HepG2 (cell line): Measurements from ENCODE around the gene CD81. TPM values are rescaled to one million over a fixed set of nuclear protein-coding genes. Genes with fewer than 3 reads are reported as not detected.
A peak's percentile ranks its signal among the peaks of the same experiment; 100 is the strongest.

ENCODE experiments used
- ATAC-seq: fragments of 200-7000 bp; cut with Tn5 transposase; 3 replicates; pipeline ENCODE4 v1.9.1; 2020; ENCODE audit warnings: mild to moderate bottlenecking, moderate library complexity
- BruUV-seq: library from RNA; stranded (reverse); fragments of 400-500 nt; replicated peaks from 2 replicates; lab custom pipeline; 2021; lab: Mats Ljungman, UMichigan
- CTCF ChIA-PET: fragments of 300-600 bp; formaldehyde crosslinking; extraction: SDS; loops from one replicate; lab custom pipeline; 2021; ENCODE audit warnings: low total read pairs, inconsistent platforms, low intra/inter-chr PET ratio; lab: Yijun Ruan, JAX
- POLR2A ChIA-PET: fragments of 350-600 bp; sonication (Branson Sonifier 250); formaldehyde crosslinking; loops from one replicate; lab custom pipeline; 2020; ENCODE audit warnings: antibody characterized with exemption, inconsistent platforms; lab: Yijun Ruan, JAX
- DNase-seq: peaks from one replicate; pipeline ENCODE4 v3.0.0-alpha.2; 2015; ENCODE audit warnings: low spot score
- FAIRE-seq: peaks from 3 replicates; lab custom pipeline; 2011; peaks lifted over from hg19 to GRCh38; lab: Jason Lieb, UNC
- H2AFZ ChIP-seq: one replicate; pipeline ENCODE4 v1.6.1; 2011; ENCODE audit warnings: low read length, inconsistent platforms
- H3K27ac ChIP-seq: fragments of 300-600 bp; 3 replicates; pipeline ENCODE4 v1.8.0; 2011; ENCODE audit warnings: mixed run types, mild to moderate bottlenecking, mixed read lengths, low read length, inconsistent platforms; ENCODE audit not compliant: insufficient read depth; ENCODE audit errors: extremely low read length
- H3K27me3 ChIP-seq, 2 experiments: fragments of 200-600 bp in 1 of 2; 2 replicates in 1 of 2; 3 replicates in 1 of 2; pipeline versions ENCODE4 v1.6.0 to v1.8.0; 2011; ENCODE audit warnings: low read length in 2 of 2, mild to moderate bottlenecking in 2 of 2, moderate library complexity in 2 of 2, inconsistent platforms in 1 of 2; ENCODE audit not compliant: insufficient read depth in 2 of 2, control insufficient read depth in 1 of 2
- H3K36me3 ChIP-seq, 2 experiments: fragments of 200-600 bp in 1 of 2; replicated peaks in 1 of 2; 2 replicates in 1 of 2; 3 replicates in 1 of 2; pipeline versions ENCODE4 v1.5.1 to v1.8.0; 2011; ENCODE audit warnings: low read length in 2 of 2, inconsistent platforms in 1 of 2; ENCODE audit not compliant: insufficient read depth in 2 of 2, control insufficient read depth in 1 of 2
- H3K4me1 ChIP-seq: 2 replicates; pipeline ENCODE4 v1.5.1; 2012; ENCODE audit warnings: low read length, inconsistent platforms; ENCODE audit not compliant: insufficient read depth
- H3K4me2 ChIP-seq: 2 replicates; pipeline ENCODE4 v1.6.0; 2011; ENCODE audit warnings: low read depth, low read length, inconsistent platforms
- H3K4me3 ChIP-seq, 3 experiments: fragments of 200-600 bp in 1 of 3; sonication (generic), shearing (Covaris generic) in 1 of 3; replicated peaks in 1 of 3; 2 replicates each; pipeline ENCODE4 v1.5.1; 2011 to 2016; ENCODE audit warnings: low read length in 3 of 3, inconsistent platforms in 2 of 3, low read depth in 2 of 3, mild to moderate bottlenecking in 2 of 3, control low read depth in 1 of 3, mixed read lengths in 1 of 3; ENCODE audit not compliant: insufficient read depth in 1 of 3
- H3K79me2 ChIP-seq: one replicate; pipeline ENCODE4 v1.6.1; 2011; ENCODE audit warnings: low read length, inconsistent platforms; ENCODE audit not compliant: insufficient read depth
- H3K9ac ChIP-seq: 2 replicates; pipeline ENCODE4 v1.6.0; 2011; ENCODE audit warnings: mild to moderate bottlenecking, low read depth, low read length, inconsistent platforms; ENCODE audit not compliant: insufficient read depth
- H3K9me3 ChIP-seq: 2 replicates; pipeline ENCODE4 v1.5.1; 2012; ENCODE audit warnings: mild to moderate bottlenecking, low read length
- H4K20me1 ChIP-seq: 2 replicates; pipeline ENCODE4 v1.6.0; 2011; ENCODE audit warnings: inconsistent platforms, mild to moderate bottlenecking, low read length, moderate library complexity; ENCODE audit not compliant: insufficient read depth
- AHDC1 ChIP-seq: sonication (generic); formaldehyde crosslinking; IDR thresholded peaks from 2 replicates; pipeline ENCODE4 v1.5.1; 2020; ENCODE audit warnings: mild to moderate bottlenecking, missing genetic modification reagents, borderline replicate concordance
- BORCS8-MEF2B ChIP-seq: sonication (generic); formaldehyde crosslinking; IDR thresholded peaks from 2 replicates; pipeline ENCODE4 v1.8.0; 2022; ENCODE audit warnings: mild to moderate bottlenecking, missing genetic modification reagents
- CTCF ChIP-seq: sonication (generic); formaldehyde crosslinking; IDR thresholded peaks from 2 replicates; pipeline ENCODE4 v1.5.0; 2020; ENCODE audit warnings: mild to moderate bottlenecking, missing genetic modification reagents, moderate library complexity
- ETV5 ChIP-seq: IDR thresholded peaks from 2 replicates; pipeline ENCODE4 v1.6.1; 2018; ENCODE audit warnings: missing biosample characterization, missing genetic modification reagents, inconsistent platforms, borderline replicate concordance
- SIN3B ChIP-seq: fragments of 150-350 bp; IDR thresholded peaks from 2 replicates; pipeline ENCODE4 v1.6.1; 2014; ENCODE audit warnings: low read length
- STAG1 ChIP-seq: sonication (generic); formaldehyde crosslinking; IDR thresholded peaks from 2 replicates; pipeline ENCODE4 v1.4.0; 2020; ENCODE audit warnings: missing genetic modification reagents
- ZNF687 ChIP-seq: sonication (generic); formaldehyde crosslinking; IDR thresholded peaks from 2 replicates; pipeline ENCODE4 v1.5.1; 2020; ENCODE audit warnings: mild to moderate bottlenecking, missing genetic modification reagents, moderate library complexity
- WGBS: methylation state at CpG from one replicate; pipeline ENCODE4 v1.1.6; 2017; ENCODE audit warnings: low lambda C conversion rate; 5-methylcytosine and 5-hydroxymethylcytosine counted together
- in situ Hi-C: cut with HindIII; loops from 2 replicates; pipeline ENCODE4 v1.10.0; 2017; ENCODE audit warnings: low pct_unique_long_range_greater_than_20kb; ENCODE audit not compliant: extremely low pct_ligation_motif_present
- intact Hi-C: fragments of 100-400 bp; cut with micrococcal nuclease; formaldehyde crosslinking; loops from one replicate; pipeline ENCODE4 v1.10.0; 2022; ENCODE audit not compliant: unreplicated experiment
- polyA plus RNA-seq, 8 experiments: library from polyadenylated mRNA; depleted of rRNA in 3 of 8; stranded (reverse) in 7 of 8; unstranded in 1 of 8; fragments of >200 nt; fragmentation: Illumina TruSeq in 4 of 8; extraction: Trizol in 4 of 8; gene quantifications; 2 replicates each; pipeline versions ENCODE4 v1.2.1 to v1.2.3, GENCODE V29; 2011 to 2016; ENCODE audit warnings: low read depth in 4 of 8, missing spikeins in 1 of 8, mixed read lengths in 1 of 8; ENCODE audit not compliant: insufficient read depth in 1 of 8
- total RNA-seq, 5 experiments: library from RNA; depleted of rRNA; stranded (reverse); fragments of >200 nt; fragmentation: Illumina TruSeq; extraction: Trizol; gene quantifications; 2 replicates each; pipeline ENCODE4 v1.2.3, GENCODE V29; 2016; ENCODE audit warnings: low read depth in 1 of 5

CD81 gene
- total and polyA plus RNA-seq, 2 of the 13 experiments (the other 11 are each of a cell fraction or from before 2014, with no cell fraction given) = not detected

- peaks cover 7% of the 10 kb centered on the region; the same call in 1 of the 2 replicates for H3K4me1 ChIP-seq
- intact Hi-C loops = no loop called here
- ATAC-seq (peak; percentile 70), DNase-seq (peak; percentile 16), FAIRE-seq (no peak)
- no peak overlapping the region for H3K9ac ChIP-seq
- no peak overlapping the region for H3K4me2 ChIP-seq
- H3K27me3 ChIP-seq = peaks cover 9 to 66% of the 10 kb centered on the region in 2 experiments
- H3K9me3 ChIP-seq = no peaks in the 10 kb centered on the region
- H4K20me1 ChIP-seq = no peaks in the 10 kb centered on the region
- 23% methylated on average over 6 of the region's 6 CpGs for WGBS
- CTCF ChIA-PET = no interaction called here
- no peak overlapping the region for H3K27ac ChIP-seq
- in situ Hi-C loops = no loop called here
- H2AFZ ChIP-seq = no peak overlapping the region
- BruUV-seq = no TSS peak
- TF ChIP-seq STAG1 (CRISPR knock-in tag) (0 out of 2 replicates have a peak, but pooled peaks have one; percentile 6), SIN3B (no peak), ZNF687 (CRISPR knock-in tag) (0 out of 2 replicates have a peak, but pooled peaks have one; percentile 14), AHDC1 (no peak), BORCS8-MEF2B (CRISPR knock-in tag) (no peak), CTCF (CRISPR knock-in tag) (peak; percentile 56), ETV5 (CRISPR knock-in tag) (no peak)
- POLR2A ChIA-PET = no interaction called here
- H3K79me2 ChIP-seq = no peaks in the 10 kb centered on the region
- H3K4me3 ChIP-seq = no peak overlapping the region
- H3K36me3 ChIP-seq = no peaks in the 10 kb centered on the region
These were observed 1.7 kb upstream of the CD81 start for GRCh38 chr11:2375341-2375853.
